Lung microvascular endothelial cell (primary cell): ENCODE measurements around the gene PAX5. TPM values are rescaled to one million over a fixed set of nuclear protein-coding genes. Genes with fewer than 3 reads are reported as not detected.

Source experiments
- DNase-seq, 2 donors: peaks; one replicate each; pipeline versions ENCODE4 v3.0.0 to v3.0.0-alpha.2; 2010; ENCODE audit warnings: low read depth in 2 of 2
- total RNA-seq: library from RNA; depleted of rRNA; stranded (reverse); fragments of >200 nt; gene quantifications from 2 replicates; pipeline ENCODE4 v1.2.1, GENCODE V29; 2014

Gene PAX5
- total RNA-seq, 1 donor from 2014 or later = not detected

GRCh38 chr9:37037503-37038301, 3.6 kb upstream of the PAX5 start:
- DNase-seq = no peak

GRCh38 chr9:37036776-37037502, 2.9 kb upstream of the PAX5 start:
- peak; percentile 28 to 34 for DNase-seq

- peak in 1 of 2 donors; percentile 31 for DNase-seq
These were observed 2.3 kb upstream of the PAX5 start for GRCh38 chr9:37036371-37036775.

- no peak for DNase-seq
These were observed 1.7 kb upstream of the PAX5 start for GRCh38 chr9:37035648-37036370.

GRCh38 chr9:37034938-37035647, 1.0 kb upstream of the PAX5 start:
- DNase-seq = no peak

- DNase-seq = peak in 1 of 2 donors; percentile 24
These were observed 353 bp upstream of the PAX5 start for GRCh38 chr9:37034305-37034937.

GRCh38 chr9:37033141-37033540, 927 bp downstream of the PAX5 start:
- no peak for DNase-seq

- no peak for DNase-seq
These were observed 1.4 kb downstream of the PAX5 start for GRCh38 chr9:37032713-37033112.

GRCh38 chr9:37031902-37032301, 2.2 kb downstream of the PAX5 start:
- DNase-seq = no peak

- DNase-seq = no peak
These were observed 3.0 kb downstream of the PAX5 start for GRCh38 chr9:37031081-37031480.

- no peak for DNase-seq
These were observed 3.5 kb downstream of the PAX5 start for GRCh38 chr9:37030611-37030939.

GRCh38 chr9:37029776-37030610, 4.1 kb downstream of the PAX5 start:
- DNase-seq = no peak

- DNase-seq = no peak
These were observed 4.7 kb downstream of the PAX5 start for GRCh38 chr9:37029304-37029775.

- no peak for DNase-seq
These were observed 5.5 kb downstream of the PAX5 start for GRCh38 chr9:37028420-37029031.

GRCh38 chr9:37027582-37028419, 6.3 kb downstream of the PAX5 start:
- DNase-seq = peak; percentile 94 to 96

- no peak for DNase-seq
These were observed 7.0 kb downstream of the PAX5 start for GRCh38 chr9:37026931-37027581.

GRCh38 chr9:37026113-37026930, 7.7 kb downstream of the PAX5 start:
- no peak for DNase-seq

GRCh38 chr9:37025823-37026112, 8.3 kb downstream of the PAX5 start:
- DNase-seq = no peak
